Mesenteric fat pad (tissue), 1 donor: ENCODE data around the gene HTR7. TPM values are rescaled to one million over a fixed set of nuclear protein-coding genes. Genes with fewer than 3 reads are reported as not detected.
"Not testable (repeated sequence)": the region's sequence is repeated elsewhere in the genome, so short reads cannot be mapped to it uniquely, and the experiment has no call there.

ENCODE experiments used
- DNase-seq: peaks from one replicate; pipeline ENCODE4 v3.0.0-alpha.2; 2020; ENCODE audit warnings: low spot score
- total RNA-seq: library from RNA; stranded (reverse); fragmentation: NEBNext Ultra II Directional; extraction: Animal tissue kit (Norgen Biotek cat#: 25700); gene quantifications from one replicate; pipeline ENCODE4 v1.2.1, GENCODE V29; 2021
- donor health status: DM: yes; HTN: yes; CAD: no.

Gene HTR7
- total RNA-seq, 1 donor from 2014 or later, result 0.74 TPM

DNA sequence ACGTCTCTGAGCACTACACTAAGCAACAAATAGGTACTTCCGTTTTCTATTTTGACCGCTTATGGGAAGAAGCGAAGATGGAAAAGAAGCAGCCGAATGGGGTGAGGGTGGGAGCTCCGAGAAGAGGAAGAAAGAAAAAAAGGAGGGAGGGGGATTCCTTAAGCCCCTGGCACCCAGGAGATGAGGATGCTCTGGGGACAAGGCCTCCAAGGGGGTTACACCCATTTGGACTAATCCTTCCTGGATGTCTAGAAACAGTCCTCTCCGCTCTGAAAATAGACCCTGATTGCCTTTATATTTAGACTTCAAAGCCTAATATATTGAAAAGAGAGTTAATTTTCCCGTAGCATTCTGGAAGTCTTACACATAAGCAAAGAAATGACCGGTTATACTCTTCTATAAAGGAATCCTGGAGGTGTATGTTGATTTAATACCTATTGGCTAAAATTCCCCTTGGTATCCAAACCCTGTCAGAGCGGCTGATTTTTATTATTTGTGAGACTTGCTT, 676 bp upstream of the HTR7 start:
- DNase-seq, result no peak

DNA sequence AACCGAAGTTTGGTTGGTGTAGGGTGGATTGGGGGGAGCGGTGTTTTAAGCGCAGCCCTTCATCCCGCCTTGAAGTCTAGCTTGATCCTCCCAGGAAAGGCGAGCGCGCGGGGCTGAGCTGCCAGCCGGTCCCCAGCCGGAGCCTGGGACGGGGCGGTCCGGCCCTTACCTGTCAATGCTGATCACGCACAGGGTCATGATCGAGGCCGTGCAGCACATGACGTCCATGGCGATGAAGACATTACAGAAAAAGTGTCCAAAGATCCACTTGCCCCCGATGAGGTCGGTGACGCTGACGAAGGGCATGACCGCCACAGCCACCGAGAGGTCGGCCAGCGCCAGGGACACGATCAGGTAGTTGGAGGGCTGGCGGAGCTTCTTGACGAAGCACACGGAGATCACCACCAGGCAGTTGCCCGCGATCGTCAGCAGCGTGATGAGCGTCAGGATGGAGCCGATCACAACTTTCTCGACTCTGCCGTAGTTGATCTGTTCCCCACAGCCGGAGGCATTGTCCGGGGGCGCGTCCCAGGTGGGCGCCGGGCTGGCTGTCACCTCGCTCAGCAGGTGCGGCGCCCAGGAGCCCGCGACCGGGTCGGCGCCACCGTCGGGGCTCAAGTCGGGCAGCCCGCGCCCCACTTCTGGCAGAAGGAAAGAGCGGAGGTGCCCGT, 740 bp downstream of the HTR7 start:
- DNase-seq, result no peak

DNA sequence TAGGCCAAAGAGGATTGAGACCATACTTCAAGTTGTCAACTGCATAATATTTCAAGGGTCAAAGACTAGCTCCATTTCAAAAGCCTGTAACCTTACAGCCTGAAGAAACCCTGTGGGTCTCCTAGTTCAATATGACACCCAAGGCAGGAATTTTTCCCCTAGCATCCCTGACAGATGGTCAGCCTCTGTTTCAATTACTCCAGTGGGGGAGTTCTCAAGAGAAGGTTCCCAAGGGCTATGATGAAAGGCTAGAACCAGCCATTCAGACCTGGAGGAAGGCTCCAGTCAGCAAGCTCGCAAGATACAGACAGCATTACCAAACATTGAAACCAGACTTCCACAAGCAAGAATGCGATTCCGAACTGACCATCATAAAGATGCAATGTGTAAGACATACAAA, 1.6 kb downstream of the HTR7 start:
- no peak for DNase-seq

DNA sequence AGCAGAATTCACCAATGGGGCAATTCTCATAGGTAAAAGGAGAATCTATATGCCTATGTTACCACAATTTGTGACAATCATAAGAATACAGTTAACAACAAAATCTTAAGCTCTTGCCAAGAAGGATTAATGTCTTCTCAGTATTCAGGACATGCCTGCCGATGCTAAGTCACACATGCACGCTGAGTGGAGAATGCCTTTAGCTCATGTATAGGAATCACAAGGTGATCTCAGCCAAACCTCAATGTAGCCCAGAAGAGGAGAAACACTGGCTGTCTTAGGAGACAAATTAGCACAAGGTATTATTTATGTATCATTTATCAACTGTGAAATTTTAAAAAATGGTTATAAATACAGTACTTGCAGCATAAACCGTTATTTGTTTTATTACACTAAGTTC, 2.7 kb downstream of the HTR7 start:
- DNase-seq, result no peak

DNA sequence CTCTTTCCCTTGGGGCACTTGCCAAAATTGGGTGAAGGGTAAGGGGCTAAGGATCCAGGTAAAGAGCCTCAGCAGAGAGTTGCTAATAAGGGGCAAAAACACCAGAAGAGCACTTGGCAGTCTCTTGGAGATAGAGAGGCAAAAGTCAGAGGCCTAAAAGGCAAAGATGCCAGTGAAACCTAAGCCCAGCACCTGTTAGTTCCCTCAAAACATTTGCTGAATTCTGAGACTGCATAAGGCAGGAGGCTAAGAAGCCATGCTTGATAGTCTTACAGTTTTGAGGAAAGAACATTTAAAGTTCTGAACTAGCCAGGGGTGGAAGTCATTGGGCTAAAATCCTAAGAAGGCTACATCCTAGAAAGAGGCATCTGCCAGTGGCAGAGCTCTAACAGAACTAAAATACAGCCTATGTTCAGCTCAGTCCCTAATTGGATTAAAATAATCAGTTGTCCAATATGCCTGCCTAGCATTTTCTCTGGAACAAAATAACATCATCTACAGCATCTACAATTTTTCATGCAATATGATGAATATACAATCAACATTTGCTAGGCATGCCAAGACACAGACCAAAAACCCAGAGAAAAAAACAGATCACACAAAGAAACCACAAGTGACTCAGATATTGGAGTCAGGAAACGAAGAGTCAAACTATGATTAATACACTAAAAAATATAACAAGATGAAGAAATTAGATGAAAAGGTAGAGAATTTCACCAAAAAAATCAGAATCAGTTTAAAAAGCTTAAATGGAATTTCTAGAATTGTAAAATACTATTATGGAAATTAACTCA, 7.7 kb downstream of the HTR7 start:
- no peak for DNase-seq

DNA sequence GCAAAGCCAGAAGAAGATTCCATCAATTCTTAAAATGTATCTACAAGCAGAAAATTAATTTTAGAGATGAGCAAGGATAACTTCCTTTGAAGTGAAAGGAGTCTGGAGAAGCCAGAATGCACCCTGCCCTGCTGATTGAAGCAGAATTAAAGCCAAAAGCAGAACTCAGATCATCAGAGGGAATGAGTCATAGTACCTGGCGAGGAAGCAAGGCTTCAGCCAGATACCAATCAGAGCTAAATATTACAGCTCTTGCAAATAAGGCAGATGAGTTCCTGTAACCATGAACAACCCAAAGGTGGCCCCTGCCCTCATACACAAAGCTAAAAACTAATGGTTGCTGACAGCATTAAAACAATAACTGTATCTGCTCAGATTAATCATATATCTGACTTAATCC, 10.4 kb downstream of the HTR7 start:
- no peak for DNase-seq

DNA sequence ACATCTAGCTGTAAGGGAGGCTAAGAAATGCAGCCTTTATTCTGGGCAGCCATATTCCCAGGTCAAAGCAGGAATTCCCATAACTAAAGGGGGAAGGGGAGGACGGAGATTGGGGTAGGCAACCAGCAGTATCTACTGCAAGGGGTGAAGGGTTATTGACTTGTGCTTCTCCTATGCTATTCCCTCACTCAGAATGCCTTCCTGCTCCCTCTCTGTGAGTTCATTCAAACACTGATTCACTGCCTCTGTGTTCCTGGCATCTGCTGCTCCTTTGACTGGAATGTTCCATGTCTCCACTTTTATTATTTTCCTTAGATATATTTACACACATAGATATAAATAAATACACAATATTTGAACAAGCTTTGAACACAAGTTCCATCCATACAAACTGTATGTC, 11.1 kb downstream of the HTR7 start:
- no peak for DNase-seq

DNA sequence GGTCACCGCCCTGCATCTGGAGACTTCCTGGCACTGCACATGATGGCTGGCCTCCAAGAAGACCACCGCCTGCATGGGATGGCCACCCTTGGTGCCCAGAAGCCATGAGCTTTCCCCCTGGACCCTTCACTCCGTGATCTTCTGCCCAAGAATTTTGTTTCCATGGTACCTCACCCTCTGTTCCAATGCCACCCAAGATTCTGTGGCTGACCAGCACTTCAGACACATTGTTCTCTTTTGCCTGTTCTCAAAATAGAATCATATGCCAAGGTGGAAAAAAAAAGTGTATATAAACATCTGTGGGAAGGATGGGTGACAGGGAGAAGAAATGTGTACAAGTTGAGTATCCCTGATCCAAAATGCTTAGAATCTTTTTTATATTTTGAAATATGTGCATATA, 12.1 kb downstream of the HTR7 start:
- no peak for DNase-seq

DNA sequence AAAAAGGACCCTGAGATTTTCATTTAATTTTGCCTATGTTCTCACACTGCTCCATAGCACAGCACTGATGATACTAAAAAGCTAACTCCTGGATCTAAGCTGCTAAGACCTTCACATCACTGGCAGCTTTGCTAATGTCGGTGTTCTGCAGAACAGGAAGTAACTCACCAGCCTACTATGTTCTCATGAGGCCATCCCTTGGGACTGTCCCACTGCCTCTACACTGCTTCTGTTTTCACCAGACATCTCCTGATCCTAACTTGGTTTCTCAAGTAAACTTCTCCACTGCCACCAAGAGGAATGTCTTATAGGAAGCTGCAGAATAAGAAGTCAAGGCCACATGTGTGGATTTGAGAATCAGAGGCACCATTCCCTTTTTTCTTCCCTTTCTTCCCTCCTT, 15.1 kb downstream of the HTR7 start:
- DNase-seq, result no peak

DNA sequence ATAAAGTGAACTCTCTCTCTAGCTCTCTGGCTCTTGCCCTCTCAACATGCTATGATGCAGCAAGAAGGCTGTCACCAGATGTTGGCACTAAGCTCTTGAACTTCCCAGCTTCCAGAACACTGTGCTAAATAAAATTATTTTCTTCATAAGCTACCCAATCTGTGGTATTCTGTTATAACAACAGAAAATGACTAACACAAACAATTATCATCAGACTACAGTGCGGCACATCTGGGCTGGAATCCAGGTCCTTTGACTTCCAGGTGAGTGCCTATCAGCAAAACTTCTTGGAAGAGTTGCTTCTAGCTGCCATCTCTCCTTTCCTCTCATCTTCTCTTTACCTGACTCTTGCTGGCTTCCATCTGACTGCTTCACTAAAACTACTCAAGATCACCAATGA, 20.4 kb downstream of the HTR7 start:
- DNase-seq, result no peak

DNA sequence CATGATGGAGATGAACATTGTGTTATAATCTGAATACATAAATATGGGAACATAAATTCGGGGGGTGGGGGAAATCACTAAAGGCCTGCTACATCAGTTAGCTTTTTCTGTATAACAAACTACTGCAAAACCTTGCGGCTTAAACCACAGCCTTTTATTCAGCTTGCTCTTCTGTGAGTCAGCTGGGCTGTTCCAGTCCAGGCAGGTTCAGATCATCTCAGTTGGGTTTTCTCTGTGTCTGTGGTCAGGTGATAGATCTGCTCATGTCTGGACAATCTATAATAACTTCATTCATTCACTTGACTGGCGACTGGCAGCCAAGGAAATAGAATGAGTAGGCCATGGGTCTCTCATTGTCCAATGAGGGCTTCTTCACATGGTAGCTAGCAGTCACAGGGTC, 23.5 kb downstream of the HTR7 start:
- DNase-seq, result no peak

DNA sequence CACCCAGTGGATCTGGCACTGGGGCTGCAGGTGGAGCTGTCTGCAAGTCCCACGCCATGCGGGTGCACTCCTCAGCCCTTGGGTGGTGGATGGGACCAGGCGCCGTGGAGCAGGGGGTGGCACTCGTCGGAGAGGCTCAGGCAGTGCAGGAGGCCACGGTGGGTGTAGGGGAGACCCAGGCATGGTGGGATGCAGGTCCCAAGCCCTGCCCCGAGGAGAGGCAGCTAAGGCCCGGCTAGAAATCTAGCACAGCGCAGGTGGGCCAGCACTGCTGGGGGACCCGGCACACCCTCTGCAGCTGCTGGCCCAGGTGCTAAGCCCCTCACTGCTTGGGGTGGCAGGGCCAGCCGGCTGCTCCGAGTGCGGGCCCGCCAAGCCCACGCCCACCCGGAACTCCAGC, 25.7 kb downstream of the HTR7 start:
- DNase-seq, result no peak

DNA sequence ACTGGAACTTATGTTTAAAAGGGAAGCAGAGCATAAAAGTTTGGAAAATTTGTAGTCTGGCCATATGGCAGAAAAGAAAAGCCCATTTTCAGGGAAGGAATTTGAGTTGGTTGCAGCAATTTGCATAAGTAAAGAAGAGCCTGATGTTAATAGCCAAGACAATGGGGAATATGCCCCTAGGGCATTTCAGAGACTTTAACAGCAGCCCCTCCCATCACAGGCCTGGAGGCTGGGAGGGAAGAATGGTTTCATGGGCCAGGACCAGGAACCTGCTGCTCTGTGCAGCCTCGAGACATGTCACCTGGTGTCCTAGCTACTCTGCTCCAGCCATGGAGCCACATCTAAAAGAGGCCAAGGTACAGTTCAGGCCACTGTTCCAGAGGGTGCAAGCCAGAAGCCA, 35.3 kb downstream of the HTR7 start:
- DNase-seq, result no peak

DNA sequence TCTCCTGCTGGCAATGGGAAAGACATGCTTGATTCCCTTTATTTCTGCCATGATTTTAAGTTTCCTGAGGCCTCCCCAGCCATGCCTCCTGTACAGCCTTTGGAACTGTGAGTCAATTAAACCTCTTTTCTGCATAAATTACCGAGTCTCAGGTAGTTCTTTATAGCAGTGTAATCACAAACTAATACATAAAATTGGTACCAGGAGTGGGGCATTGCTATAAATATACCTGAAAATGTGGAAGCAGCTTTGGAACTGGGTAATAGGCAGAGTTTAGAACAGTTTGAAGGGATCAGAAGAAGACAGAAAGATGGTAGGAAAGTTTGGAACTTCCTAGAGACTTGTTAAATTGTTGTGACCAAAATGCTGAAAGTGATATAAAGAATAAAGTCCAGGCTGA, 36.0 kb downstream of the HTR7 start:
- DNase-seq, result not testable (repeated sequence)

DNA sequence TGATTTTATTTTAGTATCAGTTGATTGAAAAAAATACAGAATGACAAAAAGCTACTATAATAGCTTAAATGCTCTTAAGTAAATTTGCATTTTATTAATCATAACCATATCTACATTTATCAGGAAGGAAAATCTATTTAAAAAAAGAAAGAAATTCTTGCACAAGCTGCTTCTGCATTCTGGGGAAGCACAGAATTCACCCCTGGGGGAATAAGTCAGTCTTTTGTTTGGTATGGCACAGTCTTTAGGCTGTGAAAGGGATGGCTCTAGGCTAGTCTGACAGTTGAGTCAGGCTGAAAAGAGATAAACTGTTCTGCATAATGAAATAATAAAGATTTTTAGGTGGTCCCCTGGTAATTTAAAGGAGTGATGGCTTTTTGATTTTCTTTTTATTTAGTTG, 37.9 kb downstream of the HTR7 start:
- DNase-seq, result no peak

DNA sequence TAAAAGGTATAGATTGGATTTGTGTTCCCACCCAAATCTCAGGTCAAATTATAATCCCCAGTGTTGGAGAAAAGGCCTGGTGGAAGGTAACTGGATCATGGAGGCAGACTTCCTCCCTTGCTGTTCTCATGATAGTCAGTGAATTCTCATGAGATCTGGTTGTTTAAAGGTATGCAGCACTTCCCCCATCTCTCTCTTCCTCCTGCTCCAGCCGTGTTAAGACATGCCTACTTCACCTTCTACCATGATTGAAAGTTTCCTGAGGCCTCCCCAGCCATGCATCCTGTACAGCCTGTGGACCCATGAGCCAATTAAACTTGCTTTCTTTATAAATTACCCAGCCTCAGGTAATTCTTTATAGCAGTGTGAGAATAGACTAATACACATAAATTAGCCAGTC, 39.1 kb downstream of the HTR7 start:
- DNase-seq, result no peak

DNA sequence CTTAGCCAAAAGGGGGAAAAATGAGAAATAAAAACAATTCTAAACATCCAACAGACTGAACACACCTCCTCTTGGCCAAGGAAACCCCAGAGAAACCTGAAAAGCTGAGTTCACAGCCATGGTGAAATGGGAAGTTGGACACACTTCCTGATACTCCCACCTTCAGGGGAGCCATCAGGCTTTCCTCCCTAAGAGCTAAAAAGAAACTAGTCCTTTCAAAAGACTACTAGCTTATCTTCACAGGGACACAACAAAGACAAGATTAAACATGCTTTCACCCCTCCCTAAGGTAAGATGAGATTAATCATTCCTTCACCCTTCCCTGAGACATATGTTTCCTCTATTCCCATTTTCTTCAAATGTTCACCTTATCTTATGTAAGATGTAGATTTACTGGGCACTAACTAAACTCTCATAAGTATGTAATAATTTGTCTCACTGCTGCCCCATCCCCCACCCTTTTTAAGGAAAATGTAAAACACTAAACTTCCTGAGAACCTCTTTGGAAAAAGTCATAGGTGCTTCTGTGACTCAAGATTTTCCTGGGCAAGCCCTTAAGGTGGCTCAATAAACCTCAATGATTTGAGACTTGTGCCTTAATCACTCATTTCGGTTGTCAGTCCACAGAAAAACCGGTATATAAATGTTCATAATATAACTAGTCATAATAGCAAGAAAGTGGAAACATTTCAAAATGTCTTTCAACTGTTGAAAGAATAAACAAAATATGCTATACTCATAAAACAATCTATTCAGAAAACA, 40.5 kb downstream of the HTR7 start:
- no peak for DNase-seq

DNA sequence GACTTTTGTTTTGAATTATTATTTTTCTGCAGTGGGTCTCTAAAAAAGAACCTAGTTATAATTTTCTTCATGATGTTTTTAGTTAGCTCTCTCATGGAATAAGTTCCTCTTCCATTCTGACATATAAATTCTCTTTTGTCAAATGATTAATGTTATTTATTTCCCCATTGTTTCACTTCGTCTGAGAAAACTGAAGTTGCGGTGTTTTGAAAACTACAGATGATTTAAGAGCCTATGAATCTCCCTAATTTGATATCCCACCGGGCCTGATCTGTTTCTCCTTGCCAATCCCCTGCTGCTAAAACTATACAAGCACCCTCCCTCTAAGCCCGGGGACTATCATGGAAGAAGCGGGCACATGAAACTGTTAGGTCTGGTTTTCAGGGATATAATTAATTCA, 41.4 kb downstream of the HTR7 start:
- DNase-seq, result no peak

DNA sequence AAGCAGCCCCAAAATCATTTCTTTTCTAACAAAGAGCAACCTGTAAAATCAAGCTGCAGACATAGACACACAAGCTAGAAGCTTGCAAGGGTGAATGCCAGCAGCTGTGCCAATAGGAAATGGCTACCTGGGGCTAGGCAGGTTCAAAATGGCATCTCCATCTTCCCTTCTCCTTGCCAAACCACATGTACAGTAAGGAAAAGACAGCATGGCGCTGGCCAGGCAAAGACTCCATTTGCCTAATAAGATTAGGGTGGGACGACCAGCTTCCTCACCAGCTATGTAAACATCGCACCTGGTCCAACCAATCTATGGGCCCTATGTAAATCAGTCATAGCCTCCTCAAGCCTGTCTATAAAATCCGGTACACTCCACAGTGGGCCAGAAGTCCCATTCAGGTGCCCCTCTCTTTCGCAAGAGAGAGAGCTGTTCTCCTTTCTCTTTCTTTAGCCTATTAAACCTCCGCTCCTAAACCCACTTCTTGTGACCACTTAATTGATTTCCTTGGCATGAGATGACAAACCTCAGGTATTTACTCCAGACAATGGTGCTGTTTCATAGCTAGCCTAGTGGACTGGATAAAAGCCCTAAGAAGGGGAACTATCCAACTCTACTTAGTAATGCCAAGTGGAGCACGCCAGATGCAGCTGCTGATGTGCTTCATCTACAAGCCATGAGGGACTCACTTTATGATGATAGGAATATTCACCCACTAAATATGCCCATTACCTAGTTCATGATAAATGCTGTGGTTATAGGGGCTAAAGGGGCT, 44.1 kb downstream of the HTR7 start:
- DNase-seq, result no peak

DNA sequence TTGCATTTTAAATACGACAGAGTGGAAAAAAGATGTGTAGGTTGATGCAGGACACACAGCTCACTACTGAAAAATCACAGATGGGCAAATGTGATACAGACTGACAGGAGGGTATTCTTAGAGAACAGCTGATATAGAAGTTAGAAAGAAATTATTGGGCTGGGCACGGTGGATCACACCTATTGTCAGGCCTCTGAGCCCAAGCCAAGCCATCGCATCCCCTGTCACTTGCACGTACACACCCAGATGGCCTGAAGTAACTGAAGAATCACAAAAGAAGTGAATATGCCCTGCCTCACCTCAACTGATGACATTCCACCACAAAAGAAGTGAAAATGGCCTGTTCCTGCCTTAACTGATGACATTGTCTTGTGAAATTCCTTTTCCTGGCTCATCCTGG, 50.7 kb downstream of the HTR7 start:
- not testable (repeated sequence) for DNase-seq

DNA sequence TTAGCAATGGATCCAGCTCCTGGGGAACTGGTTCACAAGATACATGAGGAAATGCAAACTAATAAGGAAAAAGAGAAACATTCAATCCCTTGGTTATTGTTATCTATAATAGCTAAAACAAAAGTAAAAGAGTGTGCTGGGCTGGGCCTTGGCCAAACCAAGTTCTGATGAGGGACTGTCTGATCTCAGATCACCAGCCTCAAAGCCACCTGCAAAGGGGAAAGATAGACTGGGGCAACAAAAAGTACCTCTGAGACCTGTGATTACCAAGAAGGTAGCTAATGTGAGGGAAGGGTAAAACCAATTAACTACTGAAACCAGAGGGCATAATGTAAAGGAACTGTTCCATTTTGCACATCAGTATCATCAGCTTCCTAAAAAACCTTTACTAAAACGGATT, 51.2 kb downstream of the HTR7 start:
- DNase-seq, result no peak
